NOMO-1 treated with DMSO at 0.1 percent for 48 hours (cell line): ENCODE data around the gene FOLH1.
"Not testable (repeated sequence)": the region's sequence is repeated elsewhere in the genome, so short reads cannot be mapped to it uniquely, and the experiment has no call there.

Experiments
- DNase-seq: peaks from one replicate; lab custom pipeline; 2025; ENCODE audit not compliant: unreplicated experiment; lab: John Stamatoyannopoulos, UW

FOLH1 gene

DNA sequence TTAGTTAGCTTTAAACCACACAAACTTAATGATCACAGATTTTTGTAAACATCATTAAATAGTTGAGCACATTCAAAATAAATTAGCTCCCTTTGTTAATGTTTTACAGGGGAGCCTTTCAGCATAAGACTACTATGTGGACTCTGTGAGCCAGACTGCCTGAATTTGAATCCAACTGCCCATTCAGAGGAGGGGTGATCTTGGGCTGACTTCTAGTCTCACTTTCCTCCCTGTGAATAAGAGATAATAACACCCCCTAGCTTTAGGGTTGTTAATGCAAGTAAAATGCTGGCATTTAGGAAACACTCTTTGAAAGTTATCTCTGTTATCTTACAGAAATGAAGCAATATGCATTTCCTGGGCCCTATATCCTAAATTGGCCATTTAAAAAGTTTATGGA lies 23.6 kb downstream of the FOLH1 start:
- not testable (repeated sequence) for DNase-seq

- not testable (repeated sequence) for DNase-seq
Observed at GRCh38 chr11:49177936-49178335, 30.5 kb downstream of the FOLH1 start.

DNA sequence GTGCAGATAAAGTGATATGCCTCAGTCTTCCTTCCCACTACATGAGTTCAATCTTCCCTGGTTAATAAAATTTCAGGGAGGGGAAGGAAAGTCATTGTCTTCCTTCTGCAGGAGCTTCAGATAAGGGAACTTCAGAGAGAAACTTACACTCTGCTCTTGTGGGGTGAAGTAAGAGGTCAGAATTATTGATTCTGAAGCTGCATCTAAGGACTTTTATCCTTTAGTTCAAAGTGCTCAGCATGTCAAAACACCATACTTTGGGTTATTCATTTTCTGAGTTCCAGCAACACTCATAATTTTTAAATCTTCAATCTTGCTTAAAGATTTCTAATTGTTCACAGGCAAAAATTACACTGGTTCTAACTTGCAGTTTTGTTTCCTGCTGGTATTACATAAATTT lies 33.0 kb downstream of the FOLH1 start:
- DNase-seq, result not testable (repeated sequence)

DNA sequence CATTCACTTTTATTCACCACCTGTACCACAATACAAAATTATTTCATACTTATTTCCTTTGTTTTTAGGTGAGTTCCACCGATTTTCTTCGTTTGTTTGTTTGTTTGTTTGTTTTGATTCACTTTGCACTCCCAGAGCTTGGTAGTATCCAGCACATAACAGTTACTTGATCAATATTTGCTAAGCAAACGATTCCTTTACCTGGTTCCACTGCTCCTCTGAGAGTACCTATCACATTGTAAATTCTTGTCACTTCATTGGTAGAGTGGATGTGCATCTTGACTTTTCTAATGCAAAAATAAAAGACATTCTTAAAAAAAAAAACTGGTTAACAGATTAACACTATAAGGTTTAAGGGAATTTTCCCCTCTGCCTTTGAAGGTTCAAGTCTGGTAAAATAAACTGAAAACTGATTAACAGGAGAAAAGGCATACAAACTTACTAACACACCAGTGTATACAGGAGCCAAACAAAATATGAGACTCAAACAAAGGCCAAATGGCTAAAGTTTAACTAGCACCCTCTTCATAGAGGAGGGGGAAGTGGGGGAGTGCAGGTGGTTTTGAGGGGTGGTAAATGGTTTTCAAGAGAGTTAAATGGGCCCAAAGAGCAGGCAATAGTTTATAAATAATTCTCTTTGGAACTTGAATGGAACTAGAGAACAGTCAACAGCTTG lies 33.6 kb downstream of the FOLH1 start:
- not testable (repeated sequence) for DNase-seq

DNA sequence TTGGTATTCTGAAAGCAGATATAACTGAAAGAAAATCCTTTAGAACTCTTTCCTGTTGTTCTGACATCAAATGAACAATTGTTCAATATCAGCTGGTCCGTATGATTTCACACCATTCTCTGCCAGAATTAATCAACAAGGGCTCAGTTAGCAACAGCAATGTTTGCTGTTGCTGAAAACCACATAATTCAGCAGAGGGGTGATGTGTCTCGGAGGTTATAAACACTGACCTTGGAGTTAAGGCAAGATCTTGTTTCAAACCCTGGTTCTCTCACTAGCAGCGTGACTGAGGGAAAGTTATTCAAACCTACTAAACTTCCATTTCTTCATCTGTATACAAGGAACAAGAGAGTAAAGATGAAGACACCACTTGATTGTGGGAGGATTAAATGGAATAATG lies 36.8 kb downstream of the FOLH1 start:
- DNase-seq, result not testable (repeated sequence)

- DNase-seq, result not testable (repeated sequence)
Observed at GRCh38 chr11:49169579-49169978, 38.8 kb downstream of the FOLH1 start.

DNA sequence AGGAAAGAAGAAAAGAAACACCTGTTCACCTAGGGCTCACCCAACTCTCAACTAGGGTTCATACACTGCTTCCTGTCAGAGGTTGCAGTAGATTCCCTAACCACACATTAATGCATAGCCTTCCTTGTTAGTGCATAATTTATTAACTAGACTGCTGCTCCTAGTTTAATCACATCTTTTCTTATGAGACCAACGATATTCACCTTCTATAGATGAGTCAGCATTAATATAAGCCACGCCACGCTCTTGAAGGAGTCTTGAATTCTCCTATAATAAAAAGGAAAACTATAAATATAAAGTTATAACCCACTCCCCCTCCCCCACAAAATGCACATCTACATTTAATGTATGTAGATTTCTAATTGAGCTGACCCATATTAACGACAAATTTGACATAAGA lies 39.4 kb downstream of the FOLH1 start:
- DNase-seq, result not testable (repeated sequence)

- DNase-seq, result no peak
Observed at GRCh38 chr11:49151211-49151610, 57.2 kb downstream of the FOLH1 start.

GRCh38 chr11:49102356-49102755 lies 106.0 kb downstream of the FOLH1 start:
- not testable (repeated sequence) for DNase-seq
